Stimulated activated CD4-positive, alpha-beta T cell treated with anti-CD3 and anti-CD28 coated beads, Interleukin-2, amount 100 ng/mL, for 4 hours (primary cell): ENCODE measurements around the gene SMG6.
A peak's percentile ranks its signal among the peaks of the same experiment; 100 is the strongest.

ENCODE experiments used
- DNase-seq: peaks from one replicate; pipeline ENCODE4 v3.0.0-alpha.2; 2020; ENCODE audit warnings: low read depth

The SMG6 gene

DNA sequence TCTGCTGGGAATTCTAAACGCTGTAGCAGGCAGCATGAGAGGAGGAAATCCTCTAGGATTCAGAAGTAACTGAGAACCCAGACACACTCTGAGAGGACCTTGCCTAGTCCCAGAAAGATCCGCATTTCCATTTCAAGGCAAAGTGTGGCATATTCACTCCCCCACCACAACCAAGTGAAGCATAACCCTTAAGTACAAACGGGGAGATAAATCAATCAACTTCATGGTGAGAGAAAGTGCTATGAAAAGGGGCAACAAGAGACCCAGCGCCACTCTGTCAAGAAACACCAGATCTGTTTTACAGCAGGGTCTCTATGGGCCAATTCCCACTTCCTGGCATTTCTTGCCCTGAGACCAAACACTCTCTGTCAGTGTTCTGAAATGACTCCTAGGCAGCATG, 68.3 kb downstream of the SMG6 start:
- no peak for DNase-seq

DNA sequence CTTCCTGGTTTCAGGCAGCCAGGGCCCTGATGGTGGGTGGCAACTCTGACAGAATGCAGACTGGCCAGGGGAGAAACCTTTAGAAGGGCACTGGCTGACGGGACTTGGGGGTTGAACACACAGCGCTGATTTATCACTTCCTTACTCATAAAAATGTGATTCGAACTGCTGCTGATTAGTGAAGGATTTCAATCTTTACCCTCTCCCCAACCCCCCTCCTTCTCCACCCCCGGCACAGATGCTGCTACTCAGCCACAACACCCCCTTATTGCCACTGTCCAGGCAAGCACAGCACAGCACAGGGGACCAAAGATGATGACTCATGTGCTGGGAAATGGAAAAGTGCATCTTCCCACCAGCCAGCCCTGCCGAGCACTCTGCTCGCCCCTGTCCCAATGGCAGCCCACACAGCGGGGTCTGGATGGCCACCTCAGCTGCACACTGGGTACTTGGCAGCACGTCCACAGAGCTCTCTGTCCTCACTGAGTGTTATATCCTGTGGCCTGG, 70.1 kb downstream of the SMG6 start:
- no peak for DNase-seq

DNA sequence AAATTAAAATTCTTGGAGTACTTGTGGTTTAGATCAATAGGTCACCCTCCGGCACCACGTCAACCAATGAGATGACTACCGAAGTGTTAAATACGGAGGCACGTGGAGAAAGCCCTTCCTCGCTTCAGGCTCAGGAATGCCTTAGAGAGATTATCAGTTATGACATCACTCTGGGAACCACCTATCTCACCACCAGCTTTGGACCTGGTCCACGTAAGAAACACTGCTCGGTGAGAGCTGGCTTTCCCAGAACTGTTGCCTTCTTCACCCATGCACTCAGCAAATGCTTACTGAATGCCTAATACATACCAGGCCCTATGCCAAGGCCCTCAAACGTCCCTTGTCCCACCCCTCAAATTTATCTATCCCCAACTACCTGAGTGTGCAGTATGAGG, 71.3 kb downstream of the SMG6 start:
- DNase-seq = no peak

DNA sequence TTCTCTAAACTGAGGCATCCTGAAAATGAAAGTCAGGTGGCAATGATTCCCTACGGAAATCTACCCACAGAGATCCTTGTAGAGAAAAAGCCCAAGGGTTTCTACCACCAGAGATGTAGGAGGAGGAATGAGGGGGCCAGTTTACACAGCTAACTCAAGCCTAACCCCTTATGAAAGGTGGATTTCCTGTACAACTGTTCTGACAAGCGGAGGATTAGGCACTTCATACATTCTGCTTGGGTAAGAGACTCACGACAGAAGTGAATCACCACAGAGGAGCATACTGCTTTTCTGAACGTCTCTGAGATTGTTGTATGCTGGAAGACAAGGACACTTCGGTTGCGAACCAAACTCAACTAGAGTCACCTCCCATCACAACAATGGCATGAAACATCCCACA, 72.7 kb downstream of the SMG6 start:
- DNase-seq = no peak

DNA sequence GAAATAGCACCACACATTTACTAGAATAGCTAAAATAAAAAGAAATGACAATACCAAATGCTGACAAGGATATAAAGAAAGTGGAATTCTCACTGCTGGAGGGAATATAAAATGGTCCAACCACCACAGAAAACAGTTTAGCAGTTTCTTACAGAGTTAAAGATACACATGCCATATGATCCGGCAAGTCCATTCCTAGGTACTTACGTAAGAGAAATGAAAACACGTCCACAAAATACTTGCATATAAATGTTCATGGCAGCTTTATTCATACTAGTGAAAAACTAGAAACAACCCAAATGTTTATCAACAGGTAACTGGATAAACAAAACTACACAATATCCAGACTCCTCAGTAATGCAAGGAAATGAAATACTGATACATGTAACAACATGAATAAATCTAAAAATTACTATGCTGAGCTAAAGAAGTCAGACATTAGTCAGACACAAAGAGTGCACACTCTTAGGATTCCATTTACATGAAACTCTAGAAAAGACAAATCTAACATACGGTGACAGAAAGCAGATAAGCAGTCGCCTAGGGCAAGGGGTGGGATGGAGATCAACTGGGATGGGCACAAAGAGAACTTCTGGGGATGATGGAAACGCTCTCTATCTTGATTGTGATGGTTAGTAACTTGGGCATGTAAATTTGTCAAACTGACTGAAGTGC, 76.4 kb downstream of the SMG6 start:
- DNase-seq = no peak

DNA sequence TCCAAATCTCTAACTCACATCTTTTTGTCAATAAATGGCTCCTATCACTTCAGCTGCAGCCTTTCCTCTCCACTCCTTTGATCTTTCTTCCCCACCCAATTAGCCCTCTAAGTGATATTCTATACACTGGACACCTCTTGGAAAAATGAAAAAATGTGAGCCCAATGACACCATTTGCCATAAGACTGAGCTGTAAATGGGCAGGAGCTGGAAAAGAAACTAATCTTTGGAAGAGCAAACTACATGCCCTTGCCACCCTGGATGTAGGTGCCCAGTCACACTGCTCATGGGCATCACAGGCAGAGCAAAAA, 80.0 kb downstream of the SMG6 start:
- DNase-seq = no peak

DNA sequence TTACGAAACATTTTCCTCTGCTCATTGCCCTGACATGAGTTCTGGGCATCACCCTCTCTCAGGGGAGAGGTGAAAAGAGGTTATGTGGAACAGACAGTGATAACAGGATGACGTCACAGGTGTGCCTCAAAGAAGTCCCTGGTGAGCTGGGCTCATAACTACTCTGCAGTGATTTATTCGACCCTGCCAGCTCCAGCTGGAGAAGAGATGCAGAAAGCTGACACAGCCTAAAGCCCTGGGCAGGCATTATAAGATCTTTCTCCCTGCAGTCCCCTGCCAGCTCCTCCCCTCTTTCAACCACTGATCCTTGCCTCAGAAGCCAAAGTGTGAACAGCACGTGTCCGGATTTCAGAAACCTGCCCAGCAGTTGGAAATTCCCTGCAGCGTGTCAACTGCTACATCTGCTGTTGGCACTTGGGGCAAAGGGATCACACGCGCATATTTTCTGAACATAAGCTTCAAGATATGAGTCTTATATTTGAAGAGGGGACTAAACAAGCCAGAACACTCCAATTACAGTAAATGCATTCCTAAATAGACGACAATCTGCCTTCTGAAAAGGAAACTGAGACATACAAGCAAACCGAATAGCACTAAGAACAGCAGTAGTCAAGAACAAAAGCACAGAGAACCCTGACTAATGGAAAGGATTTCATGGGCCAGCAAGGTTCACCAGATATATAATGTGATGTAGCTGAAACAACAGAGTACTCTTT, 80.5 kb downstream of the SMG6 start:
- DNase-seq = peak; percentile 12

DNA sequence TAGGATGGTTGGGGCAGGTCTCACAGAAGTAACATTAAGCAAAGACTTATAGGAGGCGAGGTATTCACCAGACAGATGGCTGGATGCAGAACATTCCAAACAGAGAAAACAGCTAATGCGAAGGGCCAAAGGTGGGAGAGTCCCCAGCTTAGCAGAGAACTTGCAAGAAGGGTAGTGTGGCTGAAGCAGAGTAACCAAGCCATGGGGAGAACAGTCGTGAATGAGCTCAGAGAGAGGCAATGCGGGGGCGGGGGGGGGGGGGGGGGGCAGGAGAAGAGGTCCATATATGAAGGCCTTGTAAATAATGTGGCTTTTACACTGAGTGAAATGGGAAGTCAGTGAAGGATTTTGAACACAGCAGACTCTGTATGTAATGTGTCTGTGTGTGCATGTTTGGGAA, 81.3 kb downstream of the SMG6 start:
- DNase-seq = no peak

DNA sequence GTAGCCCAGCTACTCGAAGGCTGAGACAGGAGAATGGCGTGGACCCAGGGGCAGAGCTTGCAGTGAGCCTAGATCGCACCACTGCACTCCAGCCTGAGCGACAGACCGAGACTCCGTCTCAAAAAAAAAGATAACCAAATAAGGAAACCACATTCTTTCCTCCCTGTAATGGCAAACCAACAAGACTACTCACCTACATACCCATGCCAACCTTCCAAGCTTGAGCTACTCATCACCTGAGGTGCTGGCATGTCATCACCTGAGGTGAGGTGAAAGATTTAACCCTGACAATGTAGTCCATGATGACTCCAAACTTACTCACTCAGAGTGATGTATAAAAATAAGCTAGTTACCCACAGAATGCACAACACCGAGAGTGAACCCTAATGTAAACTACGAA, 85.2 kb downstream of the SMG6 start:
- no peak for DNase-seq

DNA sequence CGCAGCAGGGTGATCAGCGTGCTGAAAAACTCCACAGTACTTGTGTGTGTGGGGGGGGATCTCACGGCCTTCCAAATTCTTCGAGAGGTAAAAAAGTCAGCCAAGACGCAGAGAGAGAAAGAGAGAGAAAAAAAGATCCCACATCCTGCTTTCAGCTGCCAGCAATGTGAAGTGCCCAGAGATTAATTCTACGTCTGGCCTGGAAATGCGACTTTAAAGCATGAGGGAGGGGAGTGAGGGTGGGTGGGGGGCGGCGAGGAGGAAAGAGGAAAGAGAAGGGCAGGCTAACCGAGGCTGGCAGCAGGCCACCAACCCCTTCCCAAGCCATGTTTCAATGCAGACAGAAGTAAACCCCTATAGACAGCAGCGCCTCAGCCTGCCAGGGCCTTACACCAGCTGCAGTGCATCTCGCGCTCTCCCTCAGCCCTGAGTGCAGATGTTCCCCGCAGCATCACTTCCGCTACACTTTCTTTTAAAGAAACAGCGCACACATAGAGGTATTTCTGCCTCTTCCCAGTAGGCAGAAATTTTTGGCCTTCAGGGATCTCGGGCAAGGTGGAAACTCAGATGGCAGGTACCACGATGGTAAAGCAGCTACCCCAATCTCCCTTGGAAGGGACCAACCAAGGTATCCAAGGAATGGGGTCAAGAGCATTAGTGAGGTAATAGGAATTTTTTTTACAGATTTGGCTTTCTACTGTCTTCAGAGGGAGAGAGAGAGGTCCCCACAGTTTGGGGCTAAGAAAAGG, 87.8 kb downstream of the SMG6 start:
- peak; percentile 44 for DNase-seq

DNA sequence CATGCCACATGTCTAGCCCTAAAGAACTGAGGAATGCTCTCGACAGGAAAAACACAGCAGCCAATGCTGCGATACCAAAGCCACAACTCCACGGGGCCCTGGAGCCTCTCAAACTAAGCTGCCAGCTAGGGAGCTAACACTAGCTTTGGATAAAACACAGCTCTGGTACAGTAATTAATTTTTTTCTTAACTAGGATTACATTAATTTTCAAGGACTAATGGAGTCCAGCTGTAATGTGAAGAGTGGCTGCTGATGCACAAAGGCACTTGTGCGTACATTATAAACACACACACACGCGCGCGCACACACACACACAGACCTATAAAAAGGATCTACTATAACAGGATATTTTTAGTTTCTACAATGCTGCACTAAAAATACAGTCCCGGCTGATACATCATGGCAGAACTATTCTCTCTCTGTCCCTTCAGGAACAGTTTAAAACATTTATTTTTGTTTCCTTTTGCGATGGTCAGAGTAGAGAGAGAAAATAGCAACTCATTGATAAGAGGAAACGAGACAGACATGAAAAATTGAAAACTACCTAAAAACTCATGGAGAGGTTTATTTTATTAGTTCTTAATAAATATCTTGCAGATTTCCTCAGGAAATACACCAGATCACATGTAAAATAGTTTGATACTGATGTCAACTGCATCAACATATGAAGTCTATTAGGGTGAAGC, 88.5 kb downstream of the SMG6 start:
- DNase-seq = no peak

DNA sequence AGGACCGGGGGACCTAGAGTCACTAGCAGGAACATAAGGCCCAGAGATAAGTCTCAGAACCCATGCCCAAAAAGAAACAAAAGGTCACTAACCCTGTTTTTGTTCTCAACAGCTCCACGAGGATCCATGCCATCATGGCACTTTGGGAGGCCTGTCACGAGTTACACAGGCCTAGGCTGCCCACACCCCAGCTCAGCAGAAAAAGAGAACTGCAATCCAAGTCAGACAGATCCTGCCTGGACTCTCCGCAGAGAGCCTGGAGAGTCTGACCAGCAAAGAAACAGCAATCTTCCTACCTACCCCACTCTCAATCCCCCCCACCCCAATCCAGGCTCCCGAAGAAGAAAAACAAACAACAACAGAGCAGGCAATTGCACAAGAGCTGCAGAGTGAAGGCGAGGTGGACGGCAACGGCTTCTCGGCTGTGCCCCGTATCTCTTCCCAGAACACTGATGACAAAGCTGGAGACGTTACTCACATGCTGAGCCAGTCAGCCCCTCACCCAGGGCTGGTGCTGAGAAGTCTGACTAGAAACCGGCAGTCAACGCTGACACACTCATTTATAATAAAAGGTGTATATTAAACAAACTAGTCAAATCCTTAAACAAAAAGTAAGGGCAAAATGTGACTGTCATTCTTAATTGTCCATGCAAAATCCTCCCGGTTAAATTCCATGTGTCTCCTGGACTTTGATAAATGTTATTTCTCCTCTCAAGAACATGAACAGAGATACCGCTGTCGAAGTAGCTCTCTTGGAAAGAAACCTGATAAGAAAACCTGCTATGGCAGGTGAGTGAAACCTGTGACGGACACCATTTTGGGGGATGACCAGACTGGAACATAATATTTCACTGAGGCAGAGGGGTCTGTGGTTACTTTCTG, 89.3 kb downstream of the SMG6 start:
- DNase-seq = no peak

DNA sequence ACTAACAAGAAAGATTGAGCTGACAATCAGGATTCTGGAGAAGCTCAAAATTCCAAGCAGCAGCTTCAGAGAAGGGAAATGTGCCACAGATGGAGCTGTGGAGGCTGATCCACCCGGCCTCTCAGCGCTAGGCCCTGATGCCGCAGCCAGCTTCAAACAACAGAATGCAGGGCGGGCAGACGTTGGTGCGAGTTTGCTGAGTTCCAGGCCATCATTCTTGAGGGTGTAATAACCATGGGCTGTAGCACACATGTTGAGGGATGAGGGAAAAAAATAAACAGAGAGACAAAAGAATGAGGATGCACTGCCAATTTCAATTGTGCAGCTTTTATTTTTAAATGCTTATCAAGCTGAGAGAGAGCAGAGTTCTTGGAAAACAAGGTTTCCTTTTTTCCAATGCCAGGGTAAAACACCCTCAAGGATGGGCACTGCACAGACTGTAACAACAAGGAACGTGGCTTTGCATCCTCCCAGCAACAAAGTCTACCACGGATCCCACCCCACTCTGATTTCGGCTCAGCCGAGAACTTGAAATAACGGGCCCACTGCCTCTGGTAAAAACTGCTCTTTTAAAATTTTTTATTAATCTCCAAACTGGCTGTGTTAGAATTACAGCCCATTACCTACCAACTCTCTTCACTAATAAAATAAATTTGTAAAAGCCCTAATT, 90.2 kb downstream of the SMG6 start:
- no peak for DNase-seq

DNA sequence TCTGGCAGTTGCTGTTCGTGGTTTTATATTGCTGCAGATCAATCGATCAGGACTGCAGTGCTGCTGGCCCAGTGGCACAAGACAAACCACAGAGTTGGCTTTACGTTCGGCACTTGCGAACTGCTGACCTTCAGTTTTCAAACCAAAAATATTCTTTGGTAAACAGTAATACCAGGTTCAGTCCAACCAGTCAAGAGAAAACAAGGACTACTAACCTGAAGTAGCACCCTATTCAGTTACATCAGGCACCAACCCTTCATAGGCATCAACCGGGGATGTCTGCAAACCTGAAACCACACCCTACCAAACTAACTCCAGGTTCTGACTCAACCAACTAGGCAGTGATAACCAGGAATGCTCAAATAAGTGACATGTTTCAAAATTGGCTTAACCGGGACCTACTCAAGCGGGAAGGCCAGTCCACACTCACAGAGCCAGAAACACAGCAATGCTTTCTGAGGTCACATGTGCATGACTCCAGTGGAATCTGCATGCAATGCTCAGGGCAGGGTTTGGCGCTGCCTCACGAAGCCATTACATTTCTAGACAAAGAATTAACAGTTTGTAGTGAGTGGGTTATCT, 91.1 kb downstream of the SMG6 start:
- DNase-seq = no peak

DNA sequence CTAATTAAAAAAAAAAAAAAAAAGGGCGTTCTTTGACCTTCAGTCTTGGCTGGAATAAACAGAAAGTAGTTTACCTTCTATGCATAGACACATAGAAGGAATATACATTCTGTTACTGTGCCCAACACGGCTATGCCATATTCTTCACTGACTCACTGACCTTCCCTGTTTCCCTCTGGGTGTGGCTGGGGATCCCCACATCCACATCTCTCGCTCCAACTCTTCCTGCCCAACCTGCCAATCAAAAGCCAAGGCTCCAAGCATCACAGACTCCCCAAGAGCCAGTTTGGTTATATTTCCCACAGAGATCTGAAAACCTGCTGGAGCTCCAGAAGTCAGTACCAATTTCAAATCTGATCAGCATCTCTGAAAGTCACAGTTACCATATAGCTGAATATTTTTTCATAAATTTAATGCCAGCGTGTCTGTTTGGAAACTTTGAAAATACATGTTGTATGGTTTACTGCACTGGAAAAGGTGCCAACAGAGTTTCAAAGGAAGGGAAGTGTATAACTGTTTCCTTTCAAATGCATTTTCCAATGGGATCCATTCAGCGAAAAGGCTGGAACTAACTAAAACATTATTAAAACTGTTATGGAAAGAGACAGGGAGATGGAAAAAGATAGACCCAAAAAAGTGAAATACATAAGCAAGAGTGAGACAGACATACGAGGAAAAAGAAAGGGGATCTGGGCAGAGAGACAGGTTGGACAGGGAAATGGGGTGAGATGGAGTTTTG, 91.8 kb downstream of the SMG6 start:
- DNase-seq = no peak

DNA sequence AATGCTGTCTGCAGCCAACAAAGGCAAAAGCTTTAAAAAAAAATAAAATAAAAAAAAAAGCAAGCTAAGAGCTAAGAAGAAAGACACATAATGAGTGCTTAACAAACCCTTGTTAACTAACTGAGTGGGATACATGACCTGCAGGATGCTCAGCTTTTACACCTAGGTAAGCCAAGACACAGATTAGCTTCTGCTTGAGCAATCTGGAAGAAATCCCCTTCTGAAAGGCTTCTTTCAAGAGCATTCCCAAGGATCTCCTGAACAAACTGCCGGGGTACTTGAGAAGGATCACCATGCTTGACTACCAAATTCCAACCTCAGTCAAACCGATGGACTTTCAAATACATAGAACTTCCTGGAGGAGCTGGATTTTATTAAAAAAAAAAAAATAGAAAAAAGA, 92.9 kb downstream of the SMG6 start:
- no peak for DNase-seq

DNA sequence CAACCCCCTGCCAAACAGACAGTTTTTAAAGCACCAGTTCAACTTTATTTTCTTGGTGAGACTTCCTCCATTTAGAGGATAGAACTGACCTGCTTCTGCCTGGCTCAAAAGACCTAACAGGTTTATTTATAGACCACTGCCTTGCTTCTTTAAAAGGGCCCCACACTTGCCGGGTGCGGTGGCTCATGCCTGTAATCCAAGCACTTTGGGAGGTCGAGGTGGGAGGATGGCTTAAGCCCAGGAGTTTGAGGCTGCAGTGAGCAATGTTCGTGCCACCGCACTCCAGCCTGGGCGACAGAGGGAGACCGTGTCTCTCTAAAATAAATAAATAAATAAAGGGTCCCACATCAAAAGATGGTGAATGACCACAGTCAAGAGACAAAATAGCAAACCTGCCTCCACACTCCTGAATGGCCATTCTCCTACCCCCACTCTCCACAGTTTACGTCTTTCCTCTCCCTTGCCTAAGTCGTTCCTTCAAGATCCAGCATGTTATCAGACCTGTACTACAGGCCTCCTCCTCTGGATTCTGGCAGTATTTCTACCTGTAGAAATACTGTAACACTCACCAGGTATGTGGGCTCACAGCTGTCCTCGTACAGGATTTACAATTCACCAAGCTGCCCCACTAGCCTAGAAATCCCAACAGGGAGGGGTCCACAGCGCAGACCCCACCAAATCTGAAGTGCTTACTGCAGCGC, 95.6 kb downstream of the SMG6 start:
- no peak for DNase-seq

DNA sequence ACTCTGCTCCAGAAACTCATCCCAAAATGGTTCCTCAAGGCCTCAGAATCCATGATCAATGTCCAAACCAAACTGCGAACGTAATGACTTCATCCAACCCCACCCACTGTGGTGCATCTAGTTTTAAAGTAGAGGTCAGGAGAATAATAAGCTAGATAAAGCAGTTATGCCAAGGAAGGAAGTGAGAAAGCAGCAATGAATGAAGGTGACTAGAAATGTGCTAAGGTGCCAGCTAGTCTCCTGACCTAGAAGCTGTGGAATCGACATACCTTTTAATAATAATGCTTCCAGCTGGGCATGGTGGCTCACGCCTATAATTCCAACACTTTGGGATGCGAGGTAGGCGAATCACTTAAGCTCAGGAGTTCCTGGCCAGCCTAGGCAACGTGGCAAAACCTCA, 99.2 kb downstream of the SMG6 start:
- DNase-seq = no peak

DNA sequence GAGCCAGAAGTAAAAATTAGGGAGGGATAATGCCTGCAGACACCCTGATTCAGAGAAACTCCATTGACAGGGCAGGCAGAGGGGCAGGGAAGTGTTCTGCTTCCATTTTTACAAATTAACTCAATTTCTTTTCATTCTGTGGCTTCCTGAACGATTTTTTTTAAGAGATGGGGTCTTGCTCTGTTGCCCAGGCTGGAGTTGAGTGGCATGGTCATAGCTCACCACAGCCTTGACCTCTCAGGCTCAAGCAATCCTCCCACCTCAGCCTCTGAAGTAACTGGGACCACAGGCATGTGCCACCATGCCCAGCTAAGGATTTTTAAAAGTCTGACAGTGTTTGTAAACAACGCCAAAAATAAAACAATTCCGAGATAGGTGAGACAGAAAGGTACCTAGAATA, 99.8 kb downstream of the SMG6 start:
- DNase-seq = no peak
